Astrocyte of the spinal cord (primary cell): ENCODE measurements around the gene KLF3.

ENCODE experiments used
- DNase-seq: peaks from one replicate; pipeline ENCODE4 v3.0.0; 2011; ENCODE audit warnings: low read depth, low spot score
- H3K4me3 ChIP-seq: 2 replicates; pipeline ENCODE4 v1.5.1; 2011; ENCODE audit warnings: low read depth, mild to moderate bottlenecking, low read length, moderate library complexity
- in situ Hi-C: cut with HindIII; loops from 2 replicates; pipeline ENCODE4 v1.10.0; 2017; ENCODE audit warnings: low sequenced_read_pairs
- TF ChIP-seq, protein P1 (sequence below): IDR thresholded peaks from 2 replicates; pipeline ENCODE4 v1.5.1; 2012; ENCODE audit warnings: low read depth, mild to moderate bottlenecking, low read length, inconsistent platforms

KLF3 gene

GRCh38 chr4:38698176-38698575 lies 34.2 kb downstream of the KLF3 start:
- DNase-seq = no peak
- H3K4me3 ChIP-seq = no peak overlapping the region
- TF ChIP-seq, protein P1, sequence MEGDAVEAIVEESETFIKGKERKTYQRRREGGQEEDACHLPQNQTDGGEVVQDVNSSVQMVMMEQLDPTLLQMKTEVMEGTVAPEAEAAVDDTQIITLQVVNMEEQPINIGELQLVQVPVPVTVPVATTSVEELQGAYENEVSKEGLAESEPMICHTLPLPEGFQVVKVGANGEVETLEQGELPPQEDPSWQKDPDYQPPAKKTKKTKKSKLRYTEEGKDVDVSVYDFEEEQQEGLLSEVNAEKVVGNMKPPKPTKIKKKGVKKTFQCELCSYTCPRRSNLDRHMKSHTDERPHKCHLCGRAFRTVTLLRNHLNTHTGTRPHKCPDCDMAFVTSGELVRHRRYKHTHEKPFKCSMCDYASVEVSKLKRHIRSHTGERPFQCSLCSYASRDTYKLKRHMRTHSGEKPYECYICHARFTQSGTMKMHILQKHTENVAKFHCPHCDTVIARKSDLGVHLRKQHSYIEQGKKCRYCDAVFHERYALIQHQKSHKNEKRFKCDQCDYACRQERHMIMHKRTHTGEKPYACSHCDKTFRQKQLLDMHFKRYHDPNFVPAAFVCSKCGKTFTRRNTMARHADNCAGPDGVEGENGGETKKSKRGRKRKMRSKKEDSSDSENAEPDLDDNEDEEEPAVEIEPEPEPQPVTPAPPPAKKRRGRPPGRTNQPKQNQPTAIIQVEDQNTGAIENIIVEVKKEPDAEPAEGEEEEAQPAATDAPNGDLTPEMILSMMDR = no peak
- in situ Hi-C loops = no loop called here

GRCh38 chr4:38699112-38699511 lies 35.1 kb downstream of the KLF3 start:
- H3K4me3 ChIP-seq = no peak overlapping the region
- no peak for DNase-seq
- TF ChIP-seq, protein P1 = no peak
- in situ Hi-C loops = no loop called here

DNA sequence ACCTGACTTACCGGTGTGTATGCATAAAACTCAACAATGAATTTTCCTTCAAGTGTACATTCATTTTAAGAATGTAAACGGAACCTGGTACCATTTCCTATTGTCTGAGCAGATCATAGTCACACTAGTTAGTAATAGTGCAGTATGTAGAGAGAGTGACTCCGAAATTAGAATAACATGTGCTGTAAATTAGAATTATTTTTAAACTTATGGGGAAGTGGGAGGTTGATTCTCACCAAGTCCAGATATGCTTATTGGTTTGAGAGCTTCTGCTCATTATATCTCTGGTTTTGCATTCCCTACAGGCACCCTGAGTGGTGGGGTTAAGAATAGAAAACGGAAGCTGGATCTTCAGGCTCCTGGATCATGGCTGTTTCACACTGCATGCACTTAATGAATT lies 39.6 kb downstream of the KLF3 start:
- in situ Hi-C loops = no loop called here
- DNase-seq = no peak
- no peak overlapping the region for H3K4me3 ChIP-seq
- TF ChIP-seq, protein P1 = no peak

GRCh38 chr4:38704622-38705154 lies 40.7 kb downstream of the KLF3 start:
- DNase-seq = no peak
- no peak overlapping the region for H3K4me3 ChIP-seq
- TF ChIP-seq, protein P1 = no peak
- in situ Hi-C loops = no loop called here

DNA sequence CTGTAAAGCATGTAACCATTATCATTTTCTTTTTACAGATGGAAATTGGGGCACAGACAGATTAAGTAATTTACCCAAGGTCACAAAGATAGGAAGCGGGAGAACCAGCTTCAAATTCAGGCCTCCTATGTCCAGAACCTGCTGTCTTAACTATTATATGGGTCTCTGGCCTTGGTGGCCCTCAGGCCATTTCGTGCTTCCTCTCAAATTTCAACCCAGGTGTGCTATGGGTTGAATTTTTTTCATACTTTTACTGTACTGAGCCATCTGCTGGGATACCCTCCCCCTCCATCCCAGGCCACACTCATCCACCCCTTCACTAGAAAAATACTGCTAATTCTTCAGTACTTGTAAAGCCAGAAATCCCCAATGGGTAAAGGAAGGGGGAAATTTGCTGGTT lies 42.3 kb downstream of the KLF3 start:
- TF ChIP-seq, protein P1 = no peak
- DNase-seq = no peak
- in situ Hi-C loops = no loop called here
- no peak overlapping the region for H3K4me3 ChIP-seq

GRCh38 chr4:38710053-38710452 lies 46.1 kb downstream of the KLF3 start:
- H3K4me3 ChIP-seq = no peak overlapping the region
- TF ChIP-seq, protein P1 = no peak
- in situ Hi-C loops = no loop called here
- no peak for DNase-seq

GRCh38 chr4:38711066-38711465 lies 47.1 kb downstream of the KLF3 start:
- TF ChIP-seq, protein P1 = no peak
- DNase-seq = no peak
- in situ Hi-C loops = no loop called here
- H3K4me3 ChIP-seq = no peak overlapping the region
